ENCODE results near the gene EVPL.
A peak's percentile ranks its signal among the peaks of the same experiment; 100 is the strongest.
"Not testable (repeated sequence)": the region's sequence is repeated elsewhere in the genome, so short reads cannot be mapped to it uniquely, and the experiment has no call there.

EVPL gene

GRCh38 chr17:76027159-76027839 is at the start of gene EVPL:
EVPL (minus strand) TSS chr17:76027306; CDS start chr17:76027198, 108 bp downstream.
- DNase-seq = peak; percentile 44

DNA sequence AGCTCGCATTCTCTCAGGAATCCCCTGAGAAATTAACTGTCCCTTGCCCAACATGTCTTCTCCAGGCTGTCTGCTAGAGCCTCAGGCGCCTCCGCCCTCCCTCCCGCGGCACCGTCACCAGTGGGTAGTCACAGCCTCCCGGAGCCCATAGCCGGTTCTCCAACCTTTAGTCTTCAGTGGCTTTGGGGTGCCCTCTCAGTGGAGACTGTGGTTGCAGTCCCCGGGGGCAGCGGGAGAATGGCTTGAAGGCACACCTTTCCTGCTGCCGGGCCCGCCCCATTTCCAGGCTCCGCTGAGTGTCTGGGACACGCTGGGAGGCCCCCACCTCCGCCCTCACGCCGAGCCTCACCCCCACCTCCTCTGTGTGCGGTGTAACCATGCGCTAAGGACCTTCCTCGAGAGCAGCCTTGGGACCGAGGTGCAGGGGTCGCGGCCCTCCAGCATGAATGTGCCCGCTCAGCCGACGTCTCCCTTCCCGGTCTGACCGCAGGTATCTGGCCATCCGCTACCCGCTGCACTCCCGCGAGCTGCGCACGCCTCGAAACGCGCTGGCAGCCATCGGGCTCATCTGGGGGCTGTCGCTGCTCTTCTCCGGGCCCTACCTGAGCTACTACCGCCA is 49.1 kb upstream of the EVPL start:
- DNase-seq = no peak

DNA sequence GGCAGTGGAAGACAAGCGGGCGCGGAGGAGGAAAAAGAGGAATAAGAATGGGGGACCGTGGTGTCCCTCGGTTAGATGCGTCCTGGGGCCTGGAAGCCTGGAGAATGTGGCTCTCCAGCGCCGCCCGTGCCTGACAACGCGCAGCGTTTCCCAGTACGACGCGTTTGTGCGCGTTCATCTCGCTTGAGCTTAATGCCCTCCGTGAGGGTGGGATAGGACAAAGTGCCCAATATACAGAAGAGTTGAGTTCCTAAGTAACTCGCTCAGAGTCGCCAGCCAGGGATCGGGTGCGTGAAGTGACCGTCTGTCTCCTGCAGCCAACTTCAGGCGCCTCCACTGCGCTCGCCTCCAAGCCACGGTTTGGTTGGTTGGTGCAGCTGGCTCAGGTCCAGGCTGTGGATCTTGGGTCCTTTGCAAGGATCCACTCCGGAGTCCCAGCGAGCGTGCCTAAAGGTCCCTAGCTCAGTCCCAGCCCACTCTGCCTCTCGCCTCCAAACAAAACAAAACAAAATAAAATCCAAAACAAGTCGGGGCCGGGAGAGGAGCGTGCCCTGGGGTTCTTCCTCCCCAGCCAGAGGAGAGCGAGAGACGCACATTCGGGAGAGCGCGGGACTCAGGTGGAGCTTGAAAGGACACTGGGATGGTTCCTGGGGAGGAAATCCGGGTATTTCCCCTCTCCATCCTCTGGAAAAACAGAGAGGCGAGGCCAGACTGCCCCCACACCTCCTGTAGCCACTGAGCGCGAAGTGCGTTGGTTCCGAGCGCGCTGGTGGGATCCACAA is 48.4 kb upstream of the EVPL start:
- peak; percentile 31 for DNase-seq

DNA sequence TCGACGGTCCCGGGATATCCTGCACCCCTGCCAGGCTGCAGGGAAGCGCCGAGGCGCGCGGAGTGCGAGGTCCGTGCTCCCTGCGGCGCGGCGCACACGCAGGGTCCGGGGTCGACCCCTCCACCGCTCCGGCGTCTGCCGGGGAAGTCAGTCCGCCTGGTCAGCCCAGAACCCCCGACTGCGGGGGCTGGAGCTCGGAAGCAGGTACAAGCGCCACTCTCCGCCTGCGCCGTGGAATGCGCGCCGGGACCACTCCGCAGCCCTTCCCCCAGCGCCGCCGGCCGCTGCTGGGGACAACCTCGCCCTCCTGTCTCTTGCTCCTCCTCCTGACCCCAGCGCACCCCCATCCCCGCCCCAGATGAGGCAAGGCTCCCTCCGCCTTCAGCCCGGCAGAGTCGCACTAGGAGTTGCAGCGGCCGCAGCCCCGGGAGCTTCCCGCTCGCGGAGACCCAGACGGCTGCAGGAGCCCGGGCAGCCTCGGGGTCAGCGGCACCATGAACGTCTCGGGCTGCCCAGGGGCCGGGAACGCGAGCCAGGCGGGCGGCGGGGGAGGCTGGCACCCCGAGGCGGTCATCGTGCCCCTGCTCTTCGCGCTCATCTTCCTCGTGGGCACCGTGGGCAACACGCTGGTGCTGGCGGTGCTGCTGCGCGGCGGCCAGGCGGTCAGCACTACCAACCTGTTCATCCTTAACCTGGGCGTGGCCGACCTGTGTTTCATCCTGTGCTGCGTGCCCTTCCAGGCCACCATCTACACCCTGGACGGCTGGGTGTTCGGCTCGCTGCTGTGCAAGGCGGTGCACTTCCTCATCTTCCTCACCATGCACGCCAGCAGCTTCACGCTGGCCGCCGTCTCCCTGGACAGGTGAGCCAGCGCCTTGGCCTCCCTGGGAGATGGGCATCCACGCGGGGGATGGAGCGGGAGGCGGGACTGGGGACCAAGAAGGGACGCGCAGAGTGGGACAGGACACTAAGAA is 47.6 kb upstream of the EVPL start, which contains the start of gene GALR2:
TSS of gene GALR2 (plus strand) at position 392 of the 974 bp plus-strand sequence. CDS start at position 495, 103 bp downstream.
- DNase-seq = peak; percentile 31

DNA sequence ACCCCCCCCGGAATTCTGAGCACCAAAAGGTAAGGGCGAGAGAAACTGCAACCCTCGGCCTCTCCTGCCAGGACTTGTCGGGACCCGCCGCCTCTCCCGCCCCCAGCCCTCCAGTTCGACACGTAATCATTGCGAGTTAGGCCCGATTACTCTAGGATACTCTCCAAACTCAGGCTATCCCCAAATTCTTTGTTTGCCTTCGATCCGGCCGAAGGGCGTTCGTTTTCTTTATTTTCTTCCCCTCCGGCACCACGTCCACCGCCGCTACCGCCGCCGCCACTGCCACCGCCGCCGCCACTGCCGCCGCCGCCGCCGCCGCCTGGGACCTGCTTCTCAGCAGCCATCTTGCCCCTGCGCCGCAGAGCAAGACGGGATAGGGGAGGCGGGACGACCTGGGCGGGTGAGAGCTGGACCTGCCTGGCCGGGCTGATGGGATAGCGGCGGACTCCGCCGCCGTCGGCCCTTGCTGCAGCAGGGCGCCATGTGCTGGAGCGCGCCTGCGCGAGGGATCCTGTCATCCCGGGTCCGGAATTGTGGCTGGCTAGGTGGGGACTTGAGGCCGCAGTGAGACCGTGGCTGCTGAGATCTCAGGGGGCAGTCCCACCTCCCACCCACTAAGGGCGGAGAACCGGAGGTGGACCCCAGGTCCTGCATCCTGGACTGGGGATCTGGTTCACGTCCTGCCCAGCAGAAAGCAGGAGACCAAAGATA is 45.2 kb upstream of the EVPL start, which contains the start of gene SRP68:
TSS of gene SRP68 (minus strand) at position 370 of the 711 bp plus-strand sequence. CDS start at position 344, 26 bp downstream.
- DNase-seq = peak; percentile 77

GRCh38 chr17:76071531-76072147 is 44.5 kb upstream of the EVPL start:
- no peak for DNase-seq

GRCh38 chr17:76065775-76066174 is 38.7 kb upstream of the EVPL start:
- no peak for DNase-seq

- no peak for DNase-seq
Observed at GRCh38 chr17:76063875-76064546, 36.9 kb upstream of the EVPL start.

DNA sequence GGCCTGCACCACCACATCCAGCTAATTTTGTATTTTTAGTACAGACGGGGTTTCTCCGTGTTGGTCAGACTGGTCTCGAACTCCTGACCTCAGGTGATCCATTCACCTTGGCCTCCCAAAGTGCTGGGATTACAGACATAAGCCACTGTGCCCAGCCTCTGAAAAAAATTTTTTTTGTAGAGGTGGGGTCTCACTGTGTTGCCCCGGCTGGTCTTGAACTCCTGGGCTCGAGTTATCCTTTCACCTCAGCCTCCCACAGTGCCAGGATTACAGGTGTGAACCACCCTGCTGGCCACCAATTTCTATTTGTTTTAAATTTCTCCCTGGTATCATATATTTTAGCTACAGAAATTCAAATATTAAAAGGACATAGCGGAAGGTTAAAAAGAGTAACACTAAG is 31.2 kb upstream of the EVPL start:
- not testable (repeated sequence) for DNase-seq

DNA sequence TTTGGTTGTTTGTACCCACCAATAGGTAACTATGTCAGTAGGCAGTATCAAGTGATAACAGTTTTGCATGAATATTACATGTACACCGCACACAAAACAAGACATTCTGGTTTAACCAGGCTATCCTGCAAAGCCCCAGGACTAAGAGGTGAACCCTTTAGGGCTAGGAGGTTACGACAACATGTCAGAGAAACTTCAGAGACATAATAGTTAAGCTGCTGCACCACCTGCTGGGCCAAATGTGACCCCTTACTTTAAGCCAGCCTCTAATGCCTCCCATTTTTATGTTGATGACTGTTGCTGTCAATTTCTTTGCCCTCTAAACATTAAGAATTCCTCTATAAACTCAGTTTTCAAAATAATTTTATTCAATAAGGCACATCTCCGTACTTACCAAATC is 29.8 kb upstream of the EVPL start:
- DNase-seq = no peak

- DNase-seq = no peak
Observed at GRCh38 chr17:76054112-76054476, 27.0 kb upstream of the EVPL start.

DNA sequence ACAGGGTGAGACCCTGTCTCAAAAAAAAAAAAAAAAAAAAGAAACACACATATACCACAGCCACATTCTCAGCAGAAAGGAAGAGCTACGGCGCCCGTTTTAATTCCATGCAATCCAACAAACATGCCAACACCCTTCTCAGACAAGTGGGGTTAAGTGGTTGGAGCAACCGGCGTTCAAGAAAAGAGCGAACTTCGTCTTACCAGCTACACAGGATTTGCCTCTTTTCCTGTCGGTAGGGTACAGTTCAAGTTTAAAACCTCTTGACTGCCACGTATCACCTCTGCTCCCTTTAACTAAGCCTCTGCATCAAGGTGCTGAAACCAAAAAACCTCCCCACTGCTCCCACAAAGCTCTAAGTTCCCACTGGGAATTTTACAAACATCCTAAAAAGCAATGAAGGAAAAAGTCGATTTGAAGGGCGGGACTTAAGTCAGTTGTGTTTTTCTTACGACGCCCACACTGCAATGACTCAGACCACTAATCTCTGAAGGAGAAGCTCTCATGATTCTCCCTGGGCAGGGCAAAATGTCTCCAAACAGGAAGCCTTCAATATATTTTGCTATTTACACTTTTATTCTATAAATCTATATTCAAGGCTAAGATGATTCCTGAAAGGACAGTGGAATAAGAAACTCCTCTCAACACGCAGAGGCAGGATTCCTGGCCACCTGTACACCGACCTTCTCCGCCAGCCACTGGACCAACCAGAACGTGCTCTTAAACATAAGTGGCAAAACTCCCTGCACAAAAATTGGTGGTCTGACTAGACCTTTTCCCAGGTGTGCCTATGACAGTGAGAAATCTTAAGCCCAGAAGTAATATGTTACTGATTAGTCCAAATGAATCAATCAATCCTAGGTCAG is 26.4 kb upstream of the EVPL start:
- no peak for DNase-seq

- DNase-seq = no peak
Observed at GRCh38 chr17:76051561-76051960, 24.5 kb upstream of the EVPL start.

DNA sequence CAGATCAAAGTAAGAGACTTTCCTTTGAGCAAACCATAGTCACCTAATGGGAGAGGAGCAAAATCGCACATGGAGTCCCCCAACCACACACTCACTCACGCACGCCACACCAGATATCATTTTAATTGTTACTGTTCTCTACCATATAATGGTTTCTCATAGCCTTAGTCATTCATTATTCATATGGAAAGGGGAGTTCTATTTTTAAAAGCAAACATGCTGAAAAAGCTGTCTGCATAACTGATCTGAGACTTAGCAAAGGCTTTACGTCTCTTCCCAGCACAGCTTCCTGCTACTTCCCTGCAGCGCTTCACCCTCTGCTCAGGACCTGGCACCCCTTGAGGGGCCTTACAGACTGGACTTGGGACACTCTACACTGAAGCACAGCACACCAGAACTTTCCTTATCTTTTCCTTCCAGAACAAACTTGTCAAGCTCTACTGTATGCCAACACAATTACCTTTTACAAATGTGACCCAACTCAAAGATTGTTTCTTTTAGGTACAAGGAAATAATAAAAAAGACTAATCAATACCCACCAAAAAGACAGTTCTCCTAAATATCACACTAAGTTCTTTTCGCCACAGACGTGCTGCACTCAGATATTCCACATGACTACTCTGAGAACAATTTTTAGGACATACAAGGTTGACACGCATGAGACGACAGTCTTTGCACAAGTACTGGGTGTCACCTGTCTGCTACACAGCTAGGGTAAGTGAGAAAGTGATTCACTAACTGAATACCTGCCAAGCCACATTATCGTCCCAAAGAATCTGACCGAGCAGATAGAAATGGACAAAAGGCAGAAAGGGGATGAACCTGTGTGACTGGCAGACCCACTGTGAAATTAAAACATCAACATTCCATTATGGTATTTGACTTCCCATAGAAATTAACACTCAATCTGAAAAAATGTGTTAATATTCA is 23.7 kb upstream of the EVPL start:
- no peak for DNase-seq

DNA sequence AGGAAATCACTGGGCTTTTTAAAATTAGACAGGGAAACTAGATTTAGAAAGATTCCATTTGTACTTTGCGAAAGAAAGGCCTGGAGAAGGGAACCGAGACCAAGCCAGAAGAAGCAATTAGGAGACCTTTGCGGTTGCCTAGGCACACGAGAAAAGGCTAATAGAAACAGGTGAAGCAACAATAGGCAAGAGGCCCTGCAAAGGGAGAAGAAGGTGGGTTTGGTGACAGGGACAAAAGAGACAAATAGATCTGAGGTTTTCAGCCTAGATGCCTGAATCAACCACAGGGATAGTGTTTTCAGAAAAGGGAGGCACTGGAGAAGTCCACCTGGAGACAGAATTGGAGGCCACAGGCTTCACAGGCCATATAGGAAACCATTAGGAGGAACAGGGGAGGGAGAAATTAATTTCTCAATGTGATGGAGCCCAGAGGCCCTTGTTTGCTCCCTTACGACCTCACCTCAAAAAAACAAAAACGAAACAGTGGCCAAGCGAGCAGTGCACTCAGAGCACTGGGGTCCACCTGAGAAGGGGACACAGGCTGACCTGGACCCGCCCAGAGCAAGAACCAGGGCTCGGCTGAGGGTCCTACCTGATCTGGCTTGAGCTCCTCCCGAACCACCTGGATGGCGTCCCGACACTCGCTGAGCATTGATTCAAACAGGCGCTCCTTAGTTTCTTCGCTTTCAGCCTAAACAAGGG is 22.9 kb upstream of the EVPL start:
- DNase-seq = no peak

GRCh38 chr17:76049239-76049638 is 22.1 kb upstream of the EVPL start:
- no peak for DNase-seq

DNA sequence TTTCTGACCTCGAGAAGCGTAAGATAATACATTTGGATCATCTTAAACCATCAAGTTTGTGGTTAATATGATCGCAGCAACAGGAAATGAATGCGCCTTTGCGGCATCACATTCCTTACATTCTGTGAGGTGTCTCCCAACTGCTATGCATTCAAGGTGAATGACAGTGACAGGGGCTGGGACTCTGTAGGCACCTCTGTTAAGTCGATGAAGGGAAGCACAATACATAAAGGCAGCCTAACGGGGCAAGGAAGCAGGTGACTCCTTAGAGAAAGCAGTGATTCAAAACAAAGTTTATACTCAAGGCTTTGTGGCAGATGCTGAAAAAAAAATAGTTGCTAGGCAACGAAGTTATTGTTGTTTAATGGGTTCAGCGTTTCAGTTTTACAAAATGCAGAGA is 21.6 kb upstream of the EVPL start:
- no peak for DNase-seq

DNA sequence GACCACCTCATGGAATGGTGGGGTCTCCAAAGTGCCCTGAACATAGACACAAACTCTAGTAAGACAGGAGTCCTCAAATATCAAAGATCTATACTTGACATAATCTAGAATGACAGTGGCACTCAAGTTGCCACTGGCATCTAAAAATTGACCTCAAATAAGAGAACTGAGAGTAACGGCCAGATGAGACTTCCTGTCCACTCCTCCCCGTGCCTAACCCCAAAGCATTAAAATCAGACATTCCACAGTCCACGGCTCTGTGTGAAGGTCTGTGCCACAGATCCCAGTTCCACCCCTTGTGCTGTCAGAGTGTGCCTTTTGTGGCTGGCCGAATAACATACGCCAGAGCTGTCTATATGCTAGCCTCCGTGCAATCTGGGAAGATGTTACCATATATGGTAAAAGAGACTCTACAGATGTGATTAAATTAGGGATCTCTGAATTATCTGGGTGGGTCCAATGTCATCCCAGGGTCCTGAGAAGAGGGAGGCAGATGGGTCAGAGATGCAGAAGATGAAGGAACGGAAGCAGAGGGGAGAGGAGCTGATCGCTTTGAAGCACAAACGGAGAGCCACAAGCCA is 21.0 kb upstream of the EVPL start:
- no peak for DNase-seq
